Mammary epithelial cell (primary cell): ENCODE measurements around the gene EXOC3L4.

Experiments
- CTCF ChIP-seq, 2 donors: IDR thresholded peaks in 1 of 2; conservative IDR thresholded peaks in 1 of 2; 2 replicates each; pipeline ENCODE4 v1.5.1; 2011 to 2012; ENCODE audit warnings: inconsistent platforms in 2 of 2, low read length in 2 of 2, mild to moderate bottlenecking in 2 of 2, control low read depth in 1 of 2, low read depth in 1 of 2; ENCODE audit not compliant: insufficient read depth in 1 of 2; ENCODE audit errors: extremely low read depth in 1 of 2
- EZH2 ChIP-seq: IDR thresholded peaks from 2 replicates; pipeline ENCODE4 v1.6.1; 2012; ENCODE audit warnings: low read length, inconsistent platforms, borderline replicate concordance

DNA sequence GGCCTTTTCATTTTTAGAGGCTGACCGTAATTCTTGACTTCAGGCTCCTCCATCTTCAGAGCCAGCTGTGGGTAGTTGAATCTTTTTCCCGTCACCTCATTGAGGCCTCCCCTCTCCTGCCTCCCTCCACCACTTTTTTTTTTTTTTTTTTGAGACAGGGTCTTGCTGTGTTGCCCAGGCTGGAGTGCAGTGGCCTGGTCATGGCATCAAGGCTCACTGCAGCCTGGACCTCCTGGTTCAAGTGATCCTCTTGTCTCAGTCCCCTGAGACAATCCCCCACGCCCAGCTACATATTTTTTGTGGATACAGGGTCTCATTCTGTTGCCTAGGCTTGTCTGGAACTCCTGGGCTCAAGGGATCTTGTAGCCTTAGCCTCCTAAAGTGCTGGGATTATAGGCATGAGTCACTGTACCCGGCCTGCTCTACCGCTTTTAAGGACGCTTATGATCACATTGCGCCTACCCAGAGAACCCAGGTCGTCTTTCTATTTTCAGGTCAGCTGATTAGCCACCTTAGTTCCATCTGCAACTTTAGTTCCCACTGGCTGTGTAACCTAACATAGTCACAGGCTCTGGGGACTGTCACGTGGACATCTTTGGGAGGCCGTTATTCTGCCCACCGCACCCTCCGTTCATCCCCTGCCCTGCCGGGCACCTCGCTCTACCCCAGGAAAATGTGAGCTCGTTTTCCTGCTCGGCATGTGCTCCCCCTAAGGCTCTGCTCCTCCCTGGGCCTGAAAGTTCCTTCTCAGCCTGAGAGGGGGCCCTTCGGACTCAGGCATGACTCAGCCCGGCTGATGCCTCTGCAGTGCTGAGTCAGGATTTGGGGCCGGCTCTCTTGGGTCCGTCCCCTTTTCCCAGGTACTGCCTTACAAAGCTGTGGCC, 42.1 kb downstream of the EXOC3L4 start:
- TF ChIP-seq CTCF (conservative IDR thresholded peaks at IDR 0.05 in 1 of 2, IDR thresholded peaks at IDR 0.05 in 1 of 2; ENCODE audit: extremely low read depth in 1 of 2, insufficient read depth in 1 of 2, low read depth in 1 of 2, low read length in 2 of 2) (no peak), EZH2 (no peak)
